Measurements from ENCODE around the gene FBXO31.

DNA sequence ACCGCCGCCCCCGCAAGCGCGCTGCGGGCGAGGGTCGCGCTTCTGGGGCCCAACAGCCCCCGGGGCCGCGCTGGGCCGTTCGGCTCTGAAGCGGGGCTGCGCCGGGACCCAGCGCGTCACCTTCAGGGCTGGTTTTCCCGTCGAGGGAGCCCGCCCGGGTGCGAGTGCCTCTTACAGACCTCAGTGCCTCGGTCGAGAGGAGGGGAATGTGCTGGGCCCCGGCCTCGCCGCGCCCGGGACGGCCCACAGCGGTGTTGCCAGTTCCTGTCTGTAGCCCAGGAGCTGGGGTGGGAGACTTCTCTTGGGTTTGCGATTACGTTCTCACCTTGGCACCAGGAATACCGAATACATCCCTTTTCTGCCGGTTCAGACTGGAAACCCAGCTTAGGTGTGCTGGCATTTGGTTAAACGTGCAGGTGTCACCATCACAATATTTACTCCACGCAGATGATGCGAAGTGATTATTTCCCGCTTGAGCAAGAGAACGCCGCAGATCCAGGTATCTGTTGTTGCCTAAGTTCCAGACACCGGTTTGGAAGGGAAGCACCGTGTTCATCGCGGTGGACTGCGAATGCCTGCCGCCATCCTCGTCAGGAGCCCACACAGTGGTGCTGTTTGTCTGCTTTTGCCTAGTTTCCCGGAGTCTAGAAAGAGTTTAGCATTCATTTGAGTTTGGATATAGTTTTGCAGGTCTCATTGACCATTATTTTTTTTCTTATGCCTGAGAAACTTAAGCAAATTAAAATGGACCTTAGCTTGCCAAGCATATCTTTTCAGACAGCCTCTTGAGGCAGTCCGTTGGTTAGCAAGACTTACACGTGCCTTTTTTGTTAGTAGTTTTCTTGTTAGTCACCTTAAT is 9.5 kb upstream of the FBXO31 start:
- TF ChIP-seq, protein P1, sequence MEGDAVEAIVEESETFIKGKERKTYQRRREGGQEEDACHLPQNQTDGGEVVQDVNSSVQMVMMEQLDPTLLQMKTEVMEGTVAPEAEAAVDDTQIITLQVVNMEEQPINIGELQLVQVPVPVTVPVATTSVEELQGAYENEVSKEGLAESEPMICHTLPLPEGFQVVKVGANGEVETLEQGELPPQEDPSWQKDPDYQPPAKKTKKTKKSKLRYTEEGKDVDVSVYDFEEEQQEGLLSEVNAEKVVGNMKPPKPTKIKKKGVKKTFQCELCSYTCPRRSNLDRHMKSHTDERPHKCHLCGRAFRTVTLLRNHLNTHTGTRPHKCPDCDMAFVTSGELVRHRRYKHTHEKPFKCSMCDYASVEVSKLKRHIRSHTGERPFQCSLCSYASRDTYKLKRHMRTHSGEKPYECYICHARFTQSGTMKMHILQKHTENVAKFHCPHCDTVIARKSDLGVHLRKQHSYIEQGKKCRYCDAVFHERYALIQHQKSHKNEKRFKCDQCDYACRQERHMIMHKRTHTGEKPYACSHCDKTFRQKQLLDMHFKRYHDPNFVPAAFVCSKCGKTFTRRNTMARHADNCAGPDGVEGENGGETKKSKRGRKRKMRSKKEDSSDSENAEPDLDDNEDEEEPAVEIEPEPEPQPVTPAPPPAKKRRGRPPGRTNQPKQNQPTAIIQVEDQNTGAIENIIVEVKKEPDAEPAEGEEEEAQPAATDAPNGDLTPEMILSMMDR (IDR thresholded peaks at IDR 0.05) = no peak
- TF ChIP-seq EZH2 (IDR thresholded peaks at IDR 0.05; ENCODE audit: borderline replicate concordance, insufficient read depth, low read depth, low read length, poor library complexity, severe bottlenecking) = no peak
